GM19452 (cell line): ENCODE data around the gene DYNC2I2.
"Not testable (repeated sequence)": the region's sequence is repeated elsewhere in the genome, so short reads cannot be mapped to it uniquely, and the experiment has no call there.

Experiments used
- ATAC-seq: cut with Tn5 transposase; IDR thresholded peaks from one replicate; pipeline ENCODE4 v1.9.1; 2021; ENCODE audit not compliant: unreplicated experiment

The DYNC2I2 gene

DNA sequence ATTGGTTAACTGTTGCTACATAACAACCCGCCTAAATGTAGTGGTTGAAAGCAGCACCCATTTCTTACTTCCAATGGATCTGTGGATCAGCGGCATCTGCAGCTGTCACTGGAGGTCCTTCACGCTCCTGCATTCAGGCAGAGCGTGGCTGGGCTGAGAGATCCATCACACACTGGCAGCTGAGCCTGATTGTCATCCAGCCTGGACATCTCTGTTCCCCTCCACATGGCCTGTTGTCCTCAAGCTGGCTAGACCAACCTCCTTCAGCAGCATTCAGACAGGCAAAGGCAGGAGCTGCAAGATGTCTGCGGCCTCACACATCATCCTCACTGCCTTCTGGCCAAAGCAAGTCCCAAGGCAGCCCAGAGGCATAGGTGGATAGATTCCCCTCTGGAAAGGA, 36.9 kb downstream of the DYNC2I2 start:
- ATAC-seq, result no peak

DNA sequence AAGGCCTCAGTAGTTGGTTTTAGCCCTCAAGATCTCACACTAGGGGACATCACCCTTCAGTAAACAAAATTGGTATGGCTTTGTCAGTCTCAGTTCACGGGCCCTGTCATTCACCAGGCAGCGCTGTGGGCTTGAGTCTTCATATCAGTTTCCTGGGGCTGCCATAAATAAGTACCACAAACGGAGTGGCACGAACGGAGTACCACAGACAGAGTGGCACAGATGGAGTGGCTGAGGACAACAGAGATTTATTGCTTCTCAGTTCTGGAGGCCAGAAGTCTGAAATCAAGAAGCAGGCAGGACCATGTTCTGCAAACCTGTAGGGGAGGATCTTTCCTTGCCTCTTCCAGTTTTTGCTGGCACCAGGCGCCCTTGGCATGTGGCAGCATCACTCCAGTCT, 37.5 kb downstream of the DYNC2I2 start:
- ATAC-seq, result no peak

- no peak for ATAC-seq
These were observed 38.7 kb downstream of the DYNC2I2 start for GRCh38 chr9:128617943-128618342.

DNA sequence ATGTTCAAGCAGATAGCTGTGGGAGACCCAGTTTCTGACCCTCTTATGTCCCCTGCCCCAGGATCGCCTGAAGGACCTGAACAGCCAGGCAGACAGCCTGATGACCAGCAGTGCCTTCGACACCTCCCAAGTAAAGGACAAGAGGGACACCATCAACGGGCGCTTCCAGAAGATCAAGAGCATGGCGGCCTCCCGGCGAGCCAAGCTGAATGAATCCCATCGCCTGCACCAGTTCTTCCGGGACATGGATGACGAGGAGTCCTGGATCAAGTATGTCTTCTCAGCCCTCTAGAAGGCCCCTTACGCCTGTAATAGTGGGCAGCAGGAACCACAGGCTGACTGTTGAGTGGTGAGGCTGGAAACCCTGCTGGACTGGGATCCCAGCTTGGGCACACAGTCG, 41.1 kb downstream of the DYNC2I2 start:
- no peak for ATAC-seq

GRCh38 chr9:128614728-128615127, 41.9 kb downstream of the DYNC2I2 start:
- no peak for ATAC-seq

- no peak for ATAC-seq
These were observed 44.9 kb downstream of the DYNC2I2 start for GRCh38 chr9:128611600-128612394.

- no peak for ATAC-seq
These were observed 45.8 kb downstream of the DYNC2I2 start for GRCh38 chr9:128610897-128611296.

GRCh38 chr9:128607642-128608350, 48.9 kb downstream of the DYNC2I2 start:
- no peak for ATAC-seq

- no peak for ATAC-seq
These were observed 53.0 kb downstream of the DYNC2I2 start for GRCh38 chr9:128603697-128604096.

GRCh38 chr9:128600099-128600498, 56.5 kb downstream of the DYNC2I2 start:
- ATAC-seq, result no peak

- no peak for ATAC-seq
These were observed 61.2 kb downstream of the DYNC2I2 start for GRCh38 chr9:128595471-128595870.

GRCh38 chr9:128593856-128594255, 62.8 kb downstream of the DYNC2I2 start:
- no peak for ATAC-seq

- no peak for ATAC-seq
These were observed 63.6 kb downstream of the DYNC2I2 start for GRCh38 chr9:128593039-128593438.

- no peak for ATAC-seq
These were observed 67.9 kb downstream of the DYNC2I2 start for GRCh38 chr9:128588581-128589233.

GRCh38 chr9:128587453-128587852, 69.2 kb downstream of the DYNC2I2 start:
- no peak for ATAC-seq

DNA sequence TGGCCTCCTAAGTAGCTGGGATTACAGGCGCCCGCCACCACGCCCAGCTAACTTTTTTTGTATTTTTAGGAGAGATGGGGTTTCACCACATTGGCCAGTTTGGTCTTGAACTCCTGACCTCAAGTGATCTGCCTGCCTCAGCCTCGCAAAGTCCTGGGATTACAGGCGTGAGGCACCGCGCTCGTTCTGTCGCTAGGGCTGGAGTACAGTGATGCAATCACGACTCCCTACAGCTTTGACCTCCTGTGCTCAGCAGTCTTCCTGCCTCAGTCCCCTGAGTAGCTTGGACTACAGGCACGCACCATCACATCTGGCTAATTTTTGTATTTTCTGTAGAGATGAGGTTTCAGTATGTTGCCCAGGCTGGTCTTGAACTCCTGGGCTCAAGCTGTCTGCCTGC, 69.7 kb downstream of the DYNC2I2 start:
- ATAC-seq, result not testable (repeated sequence)

- not testable (repeated sequence) for ATAC-seq
These were observed 71.5 kb downstream of the DYNC2I2 start for GRCh38 chr9:128585155-128585554.
